NCI-H1048 (cell line): ENCODE measurements around the gene HOXB7.

Source experiments
- DNase-seq: peaks from one replicate; lab custom pipeline; 2025; lab: John Stamatoyannopoulos, UW

The HOXB7 gene

DNA sequence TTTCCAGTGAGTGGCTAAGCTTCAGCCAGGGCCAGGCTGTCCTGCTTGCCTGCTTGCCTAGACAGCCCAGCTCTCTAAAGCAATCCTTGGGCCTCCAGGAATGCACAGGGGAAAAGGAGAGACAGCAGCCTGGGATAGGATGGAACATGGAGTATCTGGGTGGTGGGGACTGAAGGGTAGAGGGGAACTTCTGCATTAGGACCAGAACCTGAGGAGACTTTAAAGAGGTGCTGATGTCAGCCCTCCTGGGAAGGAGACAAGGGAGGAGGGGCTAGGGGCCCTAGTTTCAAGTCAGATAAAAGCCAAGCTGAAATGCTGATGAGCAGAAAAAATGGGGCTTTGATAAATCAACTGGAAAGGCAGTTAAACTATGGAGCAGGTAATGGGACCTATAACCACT is 1.8 kb downstream of the HOXB7 start:
- no peak for DNase-seq

GRCh38 chr17:48608494-48608834 is 2.4 kb downstream of the HOXB7 start:
- no peak for DNase-seq

DNA sequence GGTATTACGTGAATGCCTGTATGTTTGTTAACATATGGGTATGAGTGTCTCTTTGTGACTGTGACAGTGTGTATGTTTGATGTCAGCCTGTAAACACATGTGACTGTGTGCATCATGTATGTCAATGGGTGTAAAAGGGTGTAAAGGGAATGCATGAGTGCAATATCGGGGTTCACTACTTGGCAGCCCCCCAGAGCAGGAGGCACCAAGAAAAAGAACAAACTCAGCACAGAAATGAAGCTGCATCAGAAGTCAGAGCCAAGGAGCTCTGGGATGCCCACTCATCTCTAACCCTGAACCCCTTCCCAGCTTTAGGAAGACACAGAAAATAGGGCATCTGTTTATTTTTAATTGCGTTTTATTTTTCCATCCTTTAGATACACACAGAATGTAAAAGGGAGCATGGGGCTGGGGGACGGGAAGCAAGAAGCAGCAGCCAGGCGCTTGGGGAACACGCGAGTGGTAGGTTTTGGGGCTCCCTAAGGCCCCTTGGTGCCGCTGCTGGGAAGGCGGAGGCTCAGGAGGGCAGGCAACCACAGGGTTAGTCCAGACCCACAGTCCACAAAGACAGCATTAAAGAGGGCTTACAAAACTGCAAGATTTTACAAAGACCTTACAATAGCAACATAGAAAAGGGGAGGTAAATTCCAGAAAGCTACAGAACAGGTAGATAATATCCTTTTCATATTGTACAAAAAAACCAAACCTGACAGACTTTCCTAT is 3.8 kb downstream of the HOXB7 start:
- DNase-seq = no peak

- no peak for DNase-seq
Measured at GRCh38 chr17:48605991-48606891, 4.6 kb downstream of the HOXB7 start.

GRCh38 chr17:48605409-48605919 is 5.4 kb downstream of the HOXB7 start:
- no peak for DNase-seq

DNA sequence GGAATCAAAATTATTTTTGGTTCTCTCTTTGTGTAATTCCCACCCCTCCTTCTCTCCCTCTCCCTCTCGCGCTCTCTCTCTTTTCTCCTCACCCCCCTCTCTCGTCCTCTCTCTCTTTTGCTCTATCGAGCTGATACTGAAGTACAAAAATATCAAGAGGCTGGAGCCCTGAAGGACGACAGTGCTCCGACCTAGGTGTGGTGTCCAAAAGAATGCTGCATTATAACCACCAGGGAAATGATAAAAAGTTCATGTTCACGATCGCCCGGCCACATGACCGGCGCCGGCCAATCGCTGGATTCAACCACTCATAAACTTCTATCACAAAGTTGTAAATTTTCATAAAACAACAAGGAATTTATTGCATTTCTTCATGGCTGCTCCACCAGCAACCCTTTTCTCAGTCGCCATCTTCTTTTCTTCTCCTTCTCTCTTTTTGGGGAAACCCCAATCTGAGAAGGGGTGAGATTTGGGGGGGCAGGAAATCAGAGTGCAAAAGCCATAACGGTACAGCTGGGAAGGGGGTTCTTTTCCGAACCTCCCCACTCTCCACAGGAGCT is 6.0 kb downstream of the HOXB7 start, which contains the start of gene HOXB6:
Gene HOXB6, minus strand, starts transcription at position 217 of the 560 bp plus-strand sequence. CDS start 6,836 bp downstream, outside the sequence.
- no peak for DNase-seq

DNA sequence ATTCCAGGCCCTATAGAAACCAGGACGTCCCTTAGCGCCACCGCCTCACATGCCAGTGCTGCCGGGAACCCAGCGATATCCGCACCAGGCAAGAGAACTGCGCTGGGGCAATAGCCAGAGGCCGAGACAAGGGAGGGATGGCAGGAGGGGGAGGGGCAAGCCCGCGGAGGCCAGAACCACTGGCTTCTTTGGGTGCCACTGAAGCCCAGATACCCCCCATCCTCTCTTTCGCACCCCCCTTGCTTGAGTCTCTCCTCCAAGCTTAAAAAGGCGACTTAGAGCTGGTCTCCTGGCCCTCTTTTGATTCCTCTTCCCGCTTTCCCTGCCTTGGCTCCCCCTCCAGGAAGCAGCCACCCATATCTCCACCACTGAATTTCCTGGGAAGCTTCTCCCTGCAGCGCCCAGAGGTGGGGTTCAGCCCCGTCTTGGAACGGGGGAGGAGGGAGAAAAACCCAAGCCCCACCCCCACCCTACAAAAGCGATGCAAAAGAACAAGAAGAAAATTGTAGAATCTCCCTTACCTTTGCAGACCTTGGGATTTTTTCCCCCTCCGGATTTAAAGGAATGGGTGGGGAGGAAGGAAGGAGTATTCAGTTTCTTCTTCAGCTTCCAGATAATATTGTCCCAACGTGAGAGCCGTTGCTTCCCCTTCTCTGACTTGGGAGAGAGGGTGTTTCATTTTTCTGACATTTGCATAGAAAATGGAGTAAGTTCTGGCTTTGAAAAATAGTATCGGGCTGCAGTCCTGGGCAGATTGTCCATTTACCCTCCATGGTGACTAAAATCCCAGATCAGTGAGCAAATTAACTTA is 6.7 kb downstream of the HOXB7 start:
- DNase-seq = no peak

DNA sequence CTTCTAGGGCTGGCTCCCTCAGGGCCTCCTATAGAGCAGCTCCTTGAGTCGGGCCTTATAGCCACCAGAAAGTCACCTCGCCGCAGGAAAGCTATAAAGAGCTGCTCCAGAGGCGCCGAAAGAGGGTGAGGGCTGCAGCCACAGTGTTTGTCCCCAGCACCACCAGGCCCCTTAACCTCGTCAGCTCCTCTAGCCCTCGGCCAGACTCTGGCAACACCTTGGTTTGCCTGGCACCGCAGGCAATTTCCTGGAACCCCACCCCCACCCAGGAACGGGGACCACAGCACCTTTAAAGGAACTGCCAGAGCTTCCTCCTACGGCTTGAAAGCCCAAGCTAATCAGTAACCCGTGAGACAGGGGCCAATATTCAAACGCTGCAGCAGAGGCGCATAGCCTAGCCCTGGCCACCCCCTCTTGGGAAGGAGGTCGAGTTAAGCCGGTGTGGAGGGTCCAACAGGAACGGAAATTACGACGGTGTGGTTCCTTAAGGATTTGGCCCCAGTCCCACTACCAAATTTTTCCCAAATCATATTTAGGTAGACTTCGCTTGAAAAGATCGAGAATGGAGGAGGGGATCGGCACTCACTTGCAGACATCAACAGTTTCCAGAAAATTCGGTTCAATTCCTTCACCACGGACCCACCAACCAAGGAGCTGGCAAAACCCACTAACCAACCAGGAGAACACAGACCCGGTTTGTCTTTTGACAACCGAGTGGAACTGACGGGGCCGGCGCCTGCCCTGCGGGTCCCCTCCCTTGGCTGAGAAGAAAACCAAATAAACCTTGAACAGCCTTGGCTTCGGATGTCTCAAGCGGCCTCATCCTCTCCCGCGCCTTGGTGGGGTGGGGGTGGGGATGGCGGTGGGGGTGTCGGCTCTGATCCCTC is 9.0 kb downstream of the HOXB7 start:
- DNase-seq = no peak

- DNase-seq = no peak
Measured at GRCh38 chr17:48601207-48601538, 9.6 kb downstream of the HOXB7 start.

GRCh38 chr17:48600244-48601098 is 10.3 kb downstream of the HOXB7 start:
- DNase-seq = no peak

- no peak for DNase-seq
Measured at GRCh38 chr17:48599354-48599753, 11.5 kb downstream of the HOXB7 start.

GRCh38 chr17:48598736-48599135 is 12.1 kb downstream of the HOXB7 start:
- DNase-seq = no peak

- DNase-seq = no peak
Measured at GRCh38 chr17:48597778-48598631, 12.8 kb downstream of the HOXB7 start.

DNA sequence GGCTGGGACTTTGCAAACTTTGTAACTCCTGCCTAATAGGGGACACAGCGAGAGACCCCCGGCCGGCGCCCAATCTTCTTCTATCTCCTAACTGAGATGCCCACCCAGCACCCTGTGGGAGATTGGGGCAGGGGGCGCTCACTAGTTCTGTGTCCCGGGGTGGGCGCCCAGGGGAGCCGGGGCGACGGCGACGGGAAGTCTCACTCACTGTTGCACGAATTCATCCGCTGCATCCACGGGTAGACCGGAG is 13.4 kb downstream of the HOXB7 start:
- DNase-seq = no peak

- DNase-seq = no peak
Measured at GRCh38 chr17:48596735-48597527, 13.9 kb downstream of the HOXB7 start.

DNA sequence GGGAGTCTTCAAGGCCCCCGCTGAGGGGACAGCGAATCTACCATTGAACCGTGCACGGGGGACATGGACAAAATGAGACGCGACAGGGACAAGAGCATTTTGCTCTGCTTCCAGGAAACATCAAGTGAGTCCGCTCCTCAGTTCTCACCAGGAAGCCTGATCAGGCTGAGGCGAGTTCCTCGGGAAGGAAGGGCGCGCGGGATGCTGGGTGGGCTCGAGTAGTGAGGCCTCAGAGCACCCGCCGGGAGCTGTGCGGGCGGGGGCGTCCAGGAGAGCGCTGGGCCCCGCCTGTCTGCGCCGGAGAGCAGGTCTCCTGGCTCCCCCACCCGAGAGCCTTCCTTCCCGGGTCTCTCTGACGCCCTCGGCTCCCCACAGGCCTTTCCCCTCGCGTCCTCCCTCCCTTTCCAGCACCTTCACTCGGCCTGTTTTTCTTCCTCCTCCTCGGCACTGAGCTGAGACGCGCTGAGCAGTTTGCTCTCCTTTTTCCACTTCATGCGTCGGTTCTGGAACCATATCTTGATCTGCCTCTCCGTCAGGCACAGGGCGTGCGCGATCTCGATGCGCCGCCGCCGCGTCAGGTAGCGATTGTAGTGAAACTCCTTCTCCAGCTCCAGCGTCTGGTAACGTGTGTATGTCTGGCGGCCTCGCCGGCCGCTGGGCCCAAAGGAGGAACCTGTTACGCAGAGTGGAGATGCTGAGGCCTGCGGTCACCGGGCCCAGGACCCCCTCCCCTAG is 14.7 kb downstream of the HOXB7 start:
- no peak for DNase-seq

- DNase-seq = no peak
Measured at GRCh38 chr17:48595278-48595999, 15.4 kb downstream of the HOXB7 start.
